ENCODE data around the gene PXDC1. TPM values are rescaled to one million over a fixed set of nuclear protein-coding genes. Genes with fewer than 3 reads are reported as not detected.

The PXDC1 gene
- total RNA-seq, 1 experiment from 2014 or later: 6.3 TPM

DNA sequence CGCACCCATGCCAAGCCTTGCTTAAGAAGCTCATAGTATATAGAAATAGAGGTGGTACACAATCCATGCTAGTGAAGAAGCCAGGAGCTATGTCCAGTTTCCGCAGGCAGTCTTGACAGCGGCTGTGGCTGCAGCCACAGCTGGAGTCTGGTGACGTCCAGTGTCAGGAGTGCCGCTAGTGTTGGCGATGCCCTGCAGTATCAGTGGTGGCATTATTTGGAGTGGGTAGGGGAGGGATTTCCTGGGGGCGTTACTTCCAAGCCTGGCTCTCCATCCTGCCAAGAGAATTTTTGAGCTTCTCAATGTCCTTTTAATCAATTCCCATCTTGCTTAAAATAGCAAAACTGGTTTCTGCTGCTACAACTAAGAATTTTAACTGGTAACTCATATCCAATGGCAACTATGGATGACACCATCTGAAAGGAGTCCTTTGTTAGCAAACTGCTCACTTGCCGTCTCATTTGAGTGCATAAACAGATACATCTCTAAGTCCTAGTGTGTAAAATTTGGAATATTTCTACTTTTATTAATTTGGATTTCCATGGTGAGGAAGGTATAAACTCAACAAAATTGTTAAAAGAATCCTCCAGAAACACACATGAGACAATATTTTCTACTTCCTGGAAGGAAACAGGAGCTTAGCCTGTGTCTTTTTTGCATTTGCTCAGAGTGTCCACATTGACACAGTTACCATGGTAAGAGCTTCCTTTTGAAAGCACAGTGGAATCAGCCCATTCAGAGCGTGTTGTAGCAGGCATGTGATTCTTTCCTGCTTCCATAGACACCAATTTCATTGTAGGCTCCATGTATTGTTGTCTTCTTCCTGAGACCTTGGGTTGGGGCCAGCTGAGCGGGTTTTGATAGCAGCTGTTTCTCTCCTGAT lies 44.6 kb upstream of the PXDC1 start:
- BruUV-seq (replicated peaks): no TSS peak
- H3K4me3 ChIP-seq (replicated peaks in 1 of 2; ENCODE audit: low read depth in 1 of 2, low read length in 2 of 2): no peak overlapping the region
- ATAC-seq (no peak), DNase-seq (ENCODE audit: low read depth, low spot score) (no peak)
- intact Hi-C loops (cut with micrococcal nuclease): no loop called here
- TF ChIP-seq CTCF (IDR thresholded peaks at IDR 0.05 in 2 of 3, conservative IDR thresholded peaks at IDR 0.05 in 1 of 3; ENCODE audit: borderline replicate concordance in 1 of 3, insufficient read depth in 1 of 3, low read depth in 2 of 3, low read length in 2 of 3) (no peak), SRF (IDR thresholded peaks at IDR 0.05; ENCODE audit: low read depth) (no peak), JUND (IDR thresholded peaks at IDR 0.05) (no peak), POLR2AphosphoS5 (IDR thresholded peaks at IDR 0.05; ENCODE audit: low read depth, low read length) (no peak), ATF3 (IDR thresholded peaks at IDR 0.05) (no peak), EZH2phosphoT487 (IDR thresholded peaks at IDR 0.05; ENCODE audit: borderline replicate concordance) (no peak), TCF7L2 (IDR thresholded peaks at IDR 0.05; ENCODE audit: borderline replicate concordance, extremely low read depth, insufficient read depth, insufficient read length) (no peak), CEBPB (IDR thresholded peaks at IDR 0.05; ENCODE audit: low read depth) (no peak), YY1 (IDR thresholded peaks at IDR 0.05; ENCODE audit: extremely low read depth, insufficient replicate concordance, low read depth, low read length) (no peak), FOSL1 (IDR thresholded peaks at IDR 0.05; ENCODE audit: low read depth) (no peak)
- RAD21 ChIA-PET (ENCODE audit: low non-redundant PET in 1 of 2, low total read pairs in 2 of 2, uncharacterized antibody in 2 of 2, unreplicated experiment in 2 of 2): interaction anchor here in 1 of 2 experiments (0.5 kb wide), 1 partner anchor 12 kb away, joined by 4 read pairs; no protein-coding TSS in a partner anchor
- CTCF ChIA-PET: no interaction called here
- H2AFZ ChIP-seq (ENCODE audit: low read depth, low read length, poor library complexity, severe bottlenecking): no peak overlapping the region
- H4K20me1 ChIP-seq (ENCODE audit: insufficient read depth): no peaks in the 10 kb centered on the region
- no peaks in the 10 kb centered on the region for H3K9me2 ChIP-seq (ENCODE audit: insufficient read depth)
- no peak overlapping the region for H3K9ac ChIP-seq (ENCODE audit: low read length)
- no peak overlapping the region for H3K4me2 ChIP-seq (ENCODE audit: low read length)
- H3K4me1 ChIP-seq (ENCODE audit: control insufficient read depth in 1 of 2, insufficient read depth in 2 of 2, low read length in 2 of 2): peaks cover 8 to 27% of the 10 kb centered on the region in 2 experiments
- no peaks in the 10 kb centered on the region for H3K9me3 ChIP-seq (ENCODE audit: control insufficient read depth in 1 of 2, insufficient read depth in 1 of 2, low read depth in 1 of 2, low read length in 2 of 2)
- H3K27ac ChIP-seq (ENCODE audit: low read depth, low read length): no peak overlapping the region
- H3K27me3 ChIP-seq (ENCODE audit: insufficient read depth, low read length): no peaks in the 10 kb centered on the region
- POLR2A ChIA-PET: interaction anchor here (1.1 to 1.2 kb wide), 2 partner anchors 30 to 117 kb away, joined by 3 read pairs; no protein-coding TSS in a partner anchor
- H3K36me3 ChIP-seq (ENCODE audit: control insufficient read depth in 1 of 2, insufficient read depth in 2 of 2, low read length in 2 of 2): no peaks in the 10 kb centered on the region
- no peaks in the 10 kb centered on the region for H3K79me2 ChIP-seq (ENCODE audit: insufficient read depth, low read length)
